ENCODE results near the gene DSCAM. TPM values are rescaled to one million over a fixed set of nuclear protein-coding genes. Genes with fewer than 3 reads are reported as not detected.

The DSCAM gene
- total RNA-seq, 1 experiment from 2014 or later = not detected

- Histone ChIP-seq H3K36me3 (ENCODE audit: control insufficient read depth in 1 of 2, insufficient read depth in 2 of 2, low read length in 2 of 2) (no peaks in the 10 kb centered on the region), H3K9ac (ENCODE audit: low read length) (no peak overlapping the region), H3K79me2 (ENCODE audit: insufficient read depth, low read length) (no peaks in the 10 kb centered on the region), H3K4me2 (ENCODE audit: low read length) (no peak overlapping the region), H3K27ac (ENCODE audit: low read depth, low read length) (no peak overlapping the region), H4K20me1 (ENCODE audit: insufficient read depth) (no peaks in the 10 kb centered on the region), H3K4me1 (ENCODE audit: control insufficient read depth in 1 of 2, insufficient read depth in 2 of 2, low read length in 2 of 2) (no peaks in the 10 kb centered on the region), H3K9me2 (ENCODE audit: insufficient read depth) (no peaks in the 10 kb centered on the region), H3K9me3 (ENCODE audit: control insufficient read depth in 1 of 2, insufficient read depth in 1 of 2, low read depth in 1 of 2, low read length in 2 of 2) (peaks cover 0 to 28% of the 10 kb centered on the region in 2 experiments; a peak in 2 of 4 replicates), H3K27me3 (ENCODE audit: insufficient read depth, low read length) (no peaks in the 10 kb centered on the region), H2AFZ (ENCODE audit: low read depth, low read length, poor library complexity, severe bottlenecking) (no peak overlapping the region), H3K4me3 (replicated peaks in 1 of 2; ENCODE audit: low read depth in 1 of 2, low read length in 2 of 2) (no peak overlapping the region)
- POLR2A ChIA-PET = no interaction called here
- ATAC-seq (no peak), DNase-seq (ENCODE audit: low read depth, low spot score) (no peak)
- no TSS peak for BruUV-seq (replicated peaks)
- RAD21 ChIA-PET (ENCODE audit: low non-redundant PET in 1 of 2, low total read pairs in 2 of 2, uncharacterized antibody in 2 of 2, unreplicated experiment in 2 of 2) = no interaction called here
- intact Hi-C loops (cut with micrococcal nuclease) = no loop called here
- CTCF ChIA-PET = no interaction called here
- TF ChIP-seq ZBTB33 (IDR thresholded peaks at IDR 0.05; ENCODE audit: extremely low read depth, insufficient replicate concordance, low read length) (no peak), POLR2A (IDR thresholded peaks at IDR 0.05; ENCODE audit: borderline replicate concordance, extremely low read depth, insufficient read depth, insufficient read length) (no peak), CBX3 (IDR thresholded peaks at IDR 0.05; ENCODE audit: low read depth) (no peak), SIN3A (IDR thresholded peaks at IDR 0.05; ENCODE audit: low read depth) (no peak), EZH2phosphoT487 (IDR thresholded peaks at IDR 0.05; ENCODE audit: borderline replicate concordance) (no peak), ZNF274 (IDR thresholded peaks at IDR 0.05; ENCODE audit: low read depth, low read length) (no peak), ELF1 (IDR thresholded peaks at IDR 0.05; ENCODE audit: borderline replicate concordance, low read depth) (no peak), REST (IDR thresholded peaks at IDR 0.05; ENCODE audit: low read depth) (no peak)
These were observed 830.7 kb downstream of the DSCAM start for GRCh38 chr21:40016234-40016633.

Data from HCT116 (cell line).